DND-41 (cell line): ENCODE results near the gene CCRL2.

Experiments
- CTCF ChIP-seq: IDR thresholded peaks from 2 replicates; pipeline ENCODE4 v1.5.1; 2012; ENCODE audit warnings: borderline replicate concordance, low read length, moderate library complexity, mild to moderate bottlenecking; ENCODE audit not compliant: poor library complexity, severe bottlenecking; ENCODE audit errors: extremely low read depth
- EZH2 ChIP-seq: IDR thresholded peaks from 3 replicates; pipeline ENCODE4 v1.6.1; 2012; ENCODE audit warnings: borderline replicate concordance, low read depth, mild to moderate bottlenecking, moderate library complexity, low read length, inconsistent platforms; ENCODE audit not compliant: severe bottlenecking

GRCh38 chr3:46393011-46393410 lies 14.0 kb upstream of the CCRL2 start:
- TF ChIP-seq CTCF = no peak
- TF ChIP-seq EZH2 = no peak
